ENCODE data around the gene PLEKHG7. TPM values are rescaled to one million over a fixed set of nuclear protein-coding genes. Genes with fewer than 3 reads are reported as not detected.

PLEKHG7 gene
- total RNA-seq, 4 donors from 2014 or later: not detected

GRCh38 chr12:92674500-92674899 is 28.3 kb upstream of the PLEKHG7 start:
- Histone ChIP-seq H3K4me3 (no peak overlapping the region), H3K36me3 (no peaks in the 10 kb centered on the region), H3K27ac (no peak overlapping the region), H3K9me3 (no peaks in the 10 kb centered on the region), H3K4me1 (no peaks in the 10 kb centered on the region), H3K27me3 (no peaks in the 10 kb centered on the region)
- TF ChIP-seq POLR2A (IDR thresholded peaks at IDR 0.05) (no peak), CTCF (IDR thresholded peaks at IDR 0.05) (no peak)
- WGBS, 2 donors: 63 to 64% methylated on average over 2 to 3 of the region's 3 CpGs
- intact Hi-C loops (cut with DNase I): no loop called here
- no peak for DNase-seq

- Histone ChIP-seq H3K4me3 (no peak overlapping the region), H3K27ac (no peak overlapping the region), H3K27me3 (no peaks in the 10 kb centered on the region), H3K9me3 (no peaks in the 10 kb centered on the region), H3K36me3 (no peaks in the 10 kb centered on the region), H3K4me1 (no peaks in the 10 kb centered on the region)
- no peak for DNase-seq
- 59 to 67% methylated on average over 5 of the region's 5 CpGs for WGBS, 2 donors
- intact Hi-C loops (cut with DNase I): no loop called here
- TF ChIP-seq POLR2A (IDR thresholded peaks at IDR 0.05) (no peak), CTCF (IDR thresholded peaks at IDR 0.05) (no peak)
These were observed 27.5 kb upstream of the PLEKHG7 start for GRCh38 chr12:92675092-92675865.

- no peaks in the 10 kb centered on the region for H3K9me3 ChIP-seq
- TF ChIP-seq POLR2A (IDR thresholded peaks at IDR 0.05): no peak
- TF ChIP-seq CTCF (IDR thresholded peaks at IDR 0.05): no peak
- no peak for DNase-seq
- H3K4me1 ChIP-seq: no peaks in the 10 kb centered on the region
- no peak overlapping the region for H3K27ac ChIP-seq
- no peaks in the 10 kb centered on the region for H3K27me3 ChIP-seq
- intact Hi-C loops (cut with DNase I): no loop called here
- H3K36me3 ChIP-seq: no peaks in the 10 kb centered on the region
- 80 to 82% methylated on average over 3 to 4 of the region's 4 CpGs for WGBS, 2 donors
- H3K4me3 ChIP-seq: no peak overlapping the region
These were observed 26.1 kb upstream of the PLEKHG7 start for GRCh38 chr12:92676710-92677109.

GRCh38 chr12:92690601-92691000 is 12.2 kb upstream of the PLEKHG7 start:
- no peak for TF ChIP-seq CTCF (IDR thresholded peaks at IDR 0.05)
- TF ChIP-seq POLR2A (IDR thresholded peaks at IDR 0.05): no peak
- no peaks in the 10 kb centered on the region for H3K4me1 ChIP-seq
- H3K27ac ChIP-seq: no peak overlapping the region
- no peak for DNase-seq
- no peaks in the 10 kb centered on the region for H3K36me3 ChIP-seq
- no peak overlapping the region for H3K4me3 ChIP-seq
- no peaks in the 10 kb centered on the region for H3K9me3 ChIP-seq
- no peaks in the 10 kb centered on the region for H3K27me3 ChIP-seq
- intact Hi-C loops (cut with DNase I): no loop called here
- 50 to 65% methylated on average over 1 of the region's 1 CpG for WGBS, 2 donors

GRCh38 chr12:92695056-92695455 is 7.7 kb upstream of the PLEKHG7 start:
- Histone ChIP-seq H3K27ac (no peak overlapping the region), H3K9me3 (no peaks in the 10 kb centered on the region), H3K36me3 (no peaks in the 10 kb centered on the region), H3K27me3 (no peaks in the 10 kb centered on the region), H3K4me1 (peaks cover 0 to 7% (median 4%) of the 10 kb centered on the region in 3 donors), H3K4me3 (no peak overlapping the region)
- DNase-seq: no peak
- intact Hi-C loops (cut with DNase I): no loop called here
- WGBS, 2 donors: 94 to 95% methylated on average over 5 of the region's 5 CpGs
- TF ChIP-seq CTCF (IDR thresholded peaks at IDR 0.05): no peak
- no peak for TF ChIP-seq POLR2A (IDR thresholded peaks at IDR 0.05)

All from esophagus squamous epithelium (tissue), 5 donors.